Thyroid gland (tissue), 4 donors: ENCODE data around the gene CLCNKA. TPM values are rescaled to one million over a fixed set of nuclear protein-coding genes. Genes with fewer than 3 reads are reported as not detected.

ENCODE experiments used
- DNase-seq, 2 donors: peaks; one replicate each; pipeline ENCODE4 v3.0.0-alpha.2; 2019
- H3K27ac ChIP-seq, 3 donors: fragments of 200-600 bp; sonication (generic); 1 replicate in 2 of 3; 2 replicates in 1 of 3; pipeline ENCODE4 v1.5.1; 2016 to 2019; ENCODE audit warnings: mild to moderate bottlenecking in 1 of 3, moderate library complexity in 1 of 3
- H3K27me3 ChIP-seq: fragments of 200-600 bp; sonication (generic); one replicate; pipeline ENCODE4 v1.5.1; 2019
- H3K36me3 ChIP-seq, 2 donors: fragments of 200-600 bp; sonication (generic); one replicate each; pipeline ENCODE4 v1.5.1; 2016 to 2019
- H3K4me1 ChIP-seq, 2 donors: fragments of 200-600 bp; sonication (generic); one replicate each; pipeline ENCODE4 v1.5.1; 2017 to 2019
- H3K4me3 ChIP-seq, 3 donors: fragments of 200-600 bp; sonication (generic); replicated peaks in 1 of 3; 1 replicate in 2 of 3; 2 replicates in 1 of 3; pipeline ENCODE4 v1.5.1; 2016; ENCODE audit warnings: mild to moderate bottlenecking in 1 of 3
- H3K9me3 ChIP-seq: fragments of 200-600 bp; sonication (generic); one replicate; pipeline ENCODE4 v1.5.1; 2017
- POLR2A ChIP-seq, 2 donors: fragments of 450-650 bp; IDR thresholded peaks; one replicate each; pipeline ENCODE4 v1.6.1; 2017; ENCODE audit warnings: antibody characterized with exemption in 2 of 2, mild to moderate bottlenecking in 2 of 2, moderate library complexity in 1 of 2
- WGBS, 2 donors: methylation state at CpG; one replicate each; pipeline ENCODE4 v1.1.5; 2017; 5-methylcytosine and 5-hydroxymethylcytosine counted together
- intact Hi-C: fragments of 100-400 bp; cut with DNase I; formaldehyde crosslinking; loops from one replicate; pipeline ENCODE4 v1.15.1; 2023
- total RNA-seq, 4 donors: library from RNA; depleted of rRNA; stranded (reverse); fragments of >200 nt; gene quantifications; one replicate each; pipeline ENCODE4 v1.2.3, GENCODE V29; 2016
- TF ChIP-seq, protein P1 (sequence below), 6 experiments: fragments of 200-600 bp in 3 of 6; fragments of 450-650 bp in 3 of 6; sonication (generic) in 3 of 6; IDR thresholded peaks; one replicate each; pipeline ENCODE4 v1.5.1; 2016 to 2019; ENCODE audit warnings: antibody characterized with exemption in 6 of 6, mild to moderate bottlenecking in 2 of 6, inconsistent platforms in 1 of 6, moderate library complexity in 1 of 6

Gene CLCNKA
- total RNA-seq, 4 donors from 2014 or later: 3.9 to 27.1 (median 16.1) TPM

GRCh38 chr1:15988856-15989736 is 32.7 kb upstream of the CLCNKA start:
- no peak overlapping the region for H3K4me3 ChIP-seq
- DNase-seq: no peak
- no peaks in the 10 kb centered on the region for H3K36me3 ChIP-seq
- intact Hi-C loops: no loop called here
- TF ChIP-seq POLR2A (IDR thresholded peaks at IDR 0.05): no peak
- TF ChIP-seq, protein P1, sequence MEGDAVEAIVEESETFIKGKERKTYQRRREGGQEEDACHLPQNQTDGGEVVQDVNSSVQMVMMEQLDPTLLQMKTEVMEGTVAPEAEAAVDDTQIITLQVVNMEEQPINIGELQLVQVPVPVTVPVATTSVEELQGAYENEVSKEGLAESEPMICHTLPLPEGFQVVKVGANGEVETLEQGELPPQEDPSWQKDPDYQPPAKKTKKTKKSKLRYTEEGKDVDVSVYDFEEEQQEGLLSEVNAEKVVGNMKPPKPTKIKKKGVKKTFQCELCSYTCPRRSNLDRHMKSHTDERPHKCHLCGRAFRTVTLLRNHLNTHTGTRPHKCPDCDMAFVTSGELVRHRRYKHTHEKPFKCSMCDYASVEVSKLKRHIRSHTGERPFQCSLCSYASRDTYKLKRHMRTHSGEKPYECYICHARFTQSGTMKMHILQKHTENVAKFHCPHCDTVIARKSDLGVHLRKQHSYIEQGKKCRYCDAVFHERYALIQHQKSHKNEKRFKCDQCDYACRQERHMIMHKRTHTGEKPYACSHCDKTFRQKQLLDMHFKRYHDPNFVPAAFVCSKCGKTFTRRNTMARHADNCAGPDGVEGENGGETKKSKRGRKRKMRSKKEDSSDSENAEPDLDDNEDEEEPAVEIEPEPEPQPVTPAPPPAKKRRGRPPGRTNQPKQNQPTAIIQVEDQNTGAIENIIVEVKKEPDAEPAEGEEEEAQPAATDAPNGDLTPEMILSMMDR (IDR thresholded peaks at IDR 0.05): no peak
- WGBS, 2 donors: 90 to 92% methylated on average over 12 to 13 of the region's 13 CpGs
- no peaks in the 10 kb centered on the region for H3K4me1 ChIP-seq
- no peaks in the 10 kb centered on the region for H3K9me3 ChIP-seq
- no peak overlapping the region for H3K27ac ChIP-seq
- H3K27me3 ChIP-seq: no peaks in the 10 kb centered on the region

DNA sequence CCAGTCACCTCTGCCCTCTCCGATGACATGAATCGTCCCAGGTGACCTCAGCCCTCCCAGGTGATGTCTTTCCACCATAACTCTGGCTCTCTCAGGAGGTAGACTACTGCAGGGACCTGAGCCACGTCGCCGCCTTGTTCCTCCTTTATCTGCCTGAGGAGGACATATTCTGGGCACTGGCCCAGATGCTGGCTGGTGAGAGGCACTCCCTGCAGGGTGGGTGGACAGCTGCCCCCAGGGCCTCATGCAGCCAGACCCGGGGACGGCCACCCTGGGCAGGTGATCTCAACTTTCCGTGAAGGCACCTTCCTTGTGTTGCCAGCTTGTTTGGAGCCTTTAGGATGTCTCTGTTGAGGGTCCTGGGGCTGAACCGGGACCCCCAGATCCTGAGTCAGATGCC is 32.1 kb upstream of the CLCNKA start:
- DNase-seq: no peak
- Histone ChIP-seq H3K27ac (no peak overlapping the region), H3K9me3 (no peaks in the 10 kb centered on the region), H3K27me3 (no peaks in the 10 kb centered on the region), H3K4me1 (no peaks in the 10 kb centered on the region), H3K36me3 (no peaks in the 10 kb centered on the region), H3K4me3 (no peak overlapping the region)
- 78 to 82% methylated on average over 3 to 9 of the region's 9 CpGs for WGBS, 2 donors
- TF ChIP-seq, protein P1 (IDR thresholded peaks at IDR 0.05): no peak
- no peak for TF ChIP-seq POLR2A (IDR thresholded peaks at IDR 0.05)
- intact Hi-C loops: no loop called here

GRCh38 chr1:15991427-15992186 is 30.2 kb upstream of the CLCNKA start:
- Histone ChIP-seq H3K4me3 (no peak overlapping the region), H3K4me1 (no peaks in the 10 kb centered on the region), H3K27me3 (no peaks in the 10 kb centered on the region), H3K27ac (no peak overlapping the region), H3K9me3 (no peaks in the 10 kb centered on the region), H3K36me3 (no peaks in the 10 kb centered on the region)
- intact Hi-C loops: no loop called here
- TF ChIP-seq POLR2A (IDR thresholded peaks at IDR 0.05): no peak
- TF ChIP-seq, protein P1 (IDR thresholded peaks at IDR 0.05): no peak
- WGBS, 2 donors: 89 to 91% methylated on average over 6 to 10 of the region's 11 CpGs
- no peak for DNase-seq

DNA sequence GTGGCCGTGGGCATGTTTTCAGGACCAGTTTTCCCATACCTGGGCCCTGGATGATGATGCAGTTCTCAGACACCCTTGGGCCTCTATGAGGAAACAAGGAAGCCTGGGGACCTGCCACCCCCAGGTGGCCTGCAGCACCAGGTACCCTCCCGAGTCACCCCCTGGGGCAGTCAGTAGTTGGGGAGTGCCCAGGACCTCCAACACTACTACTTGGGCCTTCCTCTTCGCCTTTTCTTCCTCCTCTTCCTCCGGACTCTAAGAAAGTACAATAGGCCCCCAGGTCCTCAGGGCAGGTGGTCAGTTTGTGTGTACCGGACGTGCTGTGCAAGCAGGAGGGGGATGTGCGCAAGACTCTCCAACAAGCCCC is 29.7 kb upstream of the CLCNKA start:
- intact Hi-C loops: no loop called here
- TF ChIP-seq, protein P1 (IDR thresholded peaks at IDR 0.05): no peak
- no peak for TF ChIP-seq POLR2A (IDR thresholded peaks at IDR 0.05)
- no peak for DNase-seq
- Histone ChIP-seq H3K4me3 (no peak overlapping the region), H3K9me3 (no peaks in the 10 kb centered on the region), H3K27ac (no peak overlapping the region), H3K27me3 (no peaks in the 10 kb centered on the region), H3K4me1 (no peaks in the 10 kb centered on the region), H3K36me3 (no peaks in the 10 kb centered on the region)
- WGBS, 2 donors: 93 to 97% methylated on average over 6 to 7 of the region's 7 CpGs
